Measurements from ENCODE around the gene SLC25A45.

DNA sequence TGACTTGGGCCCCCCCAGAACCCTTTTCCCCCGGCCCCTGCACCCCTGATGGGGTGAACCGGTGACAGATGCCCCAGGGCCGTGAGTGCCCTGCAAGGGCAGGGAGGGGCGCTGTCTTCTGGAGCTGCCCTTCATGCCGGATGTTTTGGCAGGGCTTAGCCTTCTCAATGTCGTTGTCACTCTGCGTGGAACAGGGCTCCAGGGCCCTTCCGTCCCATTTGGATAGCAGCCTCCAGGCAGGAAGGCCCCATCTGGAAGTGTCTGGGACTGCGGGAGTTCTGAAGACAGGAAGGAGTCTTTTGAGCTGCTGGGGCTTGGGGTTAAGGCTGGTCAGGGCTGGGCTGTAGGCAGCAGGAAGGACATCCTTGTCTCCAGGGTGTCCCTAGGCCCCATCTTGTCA, 8.6 kb upstream of the SLC25A45 start:
- no peak for TF ChIP-seq CTCF (IDR thresholded peaks at IDR 0.05)
- no peak for TF ChIP-seq POLR2A (IDR thresholded peaks at IDR 0.05)
